ENCODE data around the gene RSRC1. TPM values are rescaled to one million over a fixed set of nuclear protein-coding genes. Genes with fewer than 3 reads are reported as not detected.

Gene RSRC1
- total RNA-seq, 1 experiment from 2014 or later = 37.9 TPM

- no peak overlapping the region for H3K4me3 Mint-ChIP-seq
- no CpG with 5 or more reads among the region's 1 CpG for WGBS (ENCODE audit: extremely low coverage, insufficient read length, low lambda C conversion rate)
Observed at GRCh38 chr3:158493931-158494330, 384.0 kb downstream of the RSRC1 start.

More at GRCh38 chr3:158493931-158494330, 384.0 kb downstream of the RSRC1 start:
- Histone ChIP-seq H3K4me2 (ENCODE audit: insufficient read depth, insufficient read length, low read length) (no peak overlapping the region), H3K23me2 (ENCODE audit: insufficient read length, low read depth, low read length, poor library complexity, severe bottlenecking) (no peaks in the 10 kb centered on the region), H2BK20ac (ENCODE audit: low read depth, low read length, poor library complexity, severe bottlenecking) (no peak overlapping the region), H3K9ac (ENCODE audit: extremely low read depth, insufficient read length, low read length) (no peak overlapping the region), H3K23ac (ENCODE audit: insufficient read length, low read depth, low read length) (no peak overlapping the region), H3K14ac (ENCODE audit: insufficient read depth, low read length) (no peak overlapping the region), H3K79me1 (ENCODE audit: insufficient read depth, low read depth, low read length, poor library complexity, severe bottlenecking) (no peaks in the 10 kb centered on the region), H3K18ac (ENCODE audit: insufficient read length, low read depth, low read length) (no peak overlapping the region), H3K56ac (ENCODE audit: insufficient read length, low read depth, low read length) (no peak overlapping the region), H4K91ac (ENCODE audit: insufficient read length, low read depth, low read length) (no peak overlapping the region), H2AK5ac (ENCODE audit: insufficient read length, low read length) (no peak overlapping the region), H3K9me3 (ENCODE audit: control insufficient read depth, low read depth, low read length) (no peaks in the 10 kb centered on the region), H3K4me1 (ENCODE audit: insufficient read depth, low read length) (no peaks in the 10 kb centered on the region), H4K8ac (replicated peaks; ENCODE audit: insufficient read length, low read depth, low read length) (no peak overlapping the region), H3K79me2 (ENCODE audit: insufficient read depth, low read length) (no peaks in the 10 kb centered on the region), H4K5ac (ENCODE audit: insufficient read length, low read depth, low read length) (no peak overlapping the region), H2BK12ac (ENCODE audit: insufficient read length, low read depth, low read length) (no peak overlapping the region), H2AFZ (ENCODE audit: low read length) (no peak overlapping the region), H4K20me1 (ENCODE audit: control insufficient read depth, insufficient read depth, insufficient read length) (no peaks in the 10 kb centered on the region), H2BK5ac (ENCODE audit: insufficient read length, low read length) (no peak overlapping the region), H2BK120ac (ENCODE audit: low read depth, low read length, poor library complexity, severe bottlenecking) (no peak overlapping the region), H3K27me3 (ENCODE audit: insufficient read depth, low read length) (no peaks in the 10 kb centered on the region), H3T11ph (ENCODE audit: low read length) (no peak overlapping the region), H2BK15ac (ENCODE audit: low read depth, low read length) (no peak overlapping the region), H3K4ac (ENCODE audit: low read depth, low read length) (no peak overlapping the region), H3K27ac (ENCODE audit: insufficient read length, low read depth, low read length) (no peak overlapping the region)
- DNase-seq = no peak
- Mint-ChIP-seq H3K4me1 (peaks cover 0 to 5% of the 10 kb centered on the region in 2 experiments; a peak in 3 of 4 replicates), H3K27ac (no peak overlapping the region), H3K9me3 (peaks cover 14 to 17% of the 10 kb centered on the region in 2 experiments), H3K36me3 (ENCODE audit: insufficient read depth in 1 of 3, low read depth in 3 of 3) (peaks cover 9 to 14% (median 13%) of the 10 kb centered on the region in 3 experiments), H3K27me3 (ENCODE audit: low read depth) (no peaks in the 10 kb centered on the region; the same call in 1 of the 2 replicates)
- TF ChIP-seq CTCF (conservative IDR thresholded peaks at IDR 0.05) = no peak
